H1 (cell line): ENCODE data around the gene ISX. TPM values are rescaled to one million over a fixed set of nuclear protein-coding genes. Genes with fewer than 3 reads are reported as not detected.

Experiments used
- CTCF ChIA-PET: fragments of 300-600 bp; sonication (Branson Sonifier 250); formaldehyde crosslinking; loops from one replicate; lab custom pipeline; 2021; ENCODE audit not compliant: partially characterized antibody; lab: Charles Lee
- POLR2A ChIA-PET: fragments of 300-600 bp; sonication (Branson Sonifier 250); formaldehyde crosslinking; loops from one replicate; lab custom pipeline; 2021; ENCODE audit warnings: inconsistent platforms; ENCODE audit not compliant: partially characterized antibody; lab: Charles Lee
- DNase-seq, 2 experiments: peaks; one replicate each; pipeline versions ENCODE4 v3.0.0 to v3.0.0-alpha.2; 2010 to 2022; ENCODE audit warnings: low spot score in 2 of 2, low read depth in 1 of 2, mixed read lengths in 1 of 2
- FAIRE-seq: peaks from 2 replicates; lab custom pipeline; 2011; peaks lifted over from hg19 to GRCh38; lab: Jason Lieb, UNC
- H2AFZ ChIP-seq: 2 replicates; pipeline ENCODE4 v1.8.1; 2012; ENCODE audit warnings: low read length, inconsistent platforms
- H2AK5ac ChIP-seq: 2 replicates; pipeline ENCODE4 v1.6.1; 2013; ENCODE audit warnings: low read depth, low read length
- H2BK120ac ChIP-seq: replicated peaks from 2 replicates; pipeline ENCODE3; 2013; ENCODE audit warnings: low read depth, low read length, inconsistent platforms
- H2BK12ac ChIP-seq: 2 replicates; pipeline ENCODE4 v1.6.1; 2013; ENCODE audit warnings: low read depth, low read length
- H2BK15ac ChIP-seq: 2 replicates; pipeline ENCODE4 v1.6.1; 2013; ENCODE audit warnings: low read length
- H2BK20ac ChIP-seq: 2 replicates; pipeline ENCODE4 v1.6.1; 2013; ENCODE audit warnings: low read length
- H2BK5ac ChIP-seq: 2 replicates; pipeline ENCODE4 v1.6.1; 2013; ENCODE audit warnings: low read depth, low read length
- H3K14ac ChIP-seq: 2 replicates; pipeline ENCODE4 v1.6.1; 2013; ENCODE audit warnings: inconsistent platforms; ENCODE audit not compliant: insufficient read length
- H3K18ac ChIP-seq: 2 replicates; pipeline ENCODE4 v1.6.1; 2013; ENCODE audit warnings: low read length; ENCODE audit errors: extremely low read depth
- H3K23ac ChIP-seq: 2 replicates; pipeline ENCODE4 v1.6.1; 2013; ENCODE audit warnings: inconsistent platforms; ENCODE audit not compliant: insufficient read length
- H3K23me2 ChIP-seq: 2 replicates; pipeline ENCODE4 v1.6.1; 2013; ENCODE audit warnings: low read depth, low read length
- H3K27ac ChIP-seq: 2 replicates; pipeline ENCODE4 v1.6.1; 2011; ENCODE audit warnings: low read depth, low read length, inconsistent platforms
- H3K27me3 ChIP-seq, 4 experiments: replicated peaks in 1 of 4; 1 replicate in 1 of 4; 2 replicates in 3 of 4; pipeline versions ENCODE4 v1.6.1 to v1.8.1; 2011 to 2013; ENCODE audit warnings: low read length in 3 of 4, mild to moderate bottlenecking in 3 of 4, inconsistent platforms in 2 of 4, mixed read lengths in 2 of 4, moderate library complexity in 1 of 4; ENCODE audit not compliant: control insufficient read depth in 3 of 4, insufficient read depth in 3 of 4; ENCODE audit errors: extremely low read depth in 1 of 4
- H3K36me3 ChIP-seq, 4 experiments: 2 replicates each; pipeline versions ENCODE4 v1.6.1 to v1.8.1; 2011 to 2013; ENCODE audit warnings: mild to moderate bottlenecking in 4 of 4, low read length in 3 of 4, moderate library complexity in 2 of 4, control low read depth in 1 of 4, inconsistent platforms in 1 of 4; ENCODE audit not compliant: insufficient read depth in 4 of 4, control insufficient read depth in 2 of 4
- H3K4ac ChIP-seq: replicated peaks from 2 replicates; pipeline ENCODE3; 2013; ENCODE audit warnings: low read length, low read depth, mixed read lengths, inconsistent platforms; ENCODE audit not compliant: insufficient read length
- H3K4me1 ChIP-seq, 4 experiments: replicated peaks in 1 of 4; 1 replicate in 1 of 4; 2 replicates in 3 of 4; pipeline versions ENCODE4 v1.6.1 to v1.8.1; 2011 to 2013; ENCODE audit warnings: low read length in 3 of 4, inconsistent platforms in 2 of 4, mixed read lengths in 1 of 4; ENCODE audit not compliant: insufficient read depth in 4 of 4, control insufficient read depth in 3 of 4
- H3K4me2 ChIP-seq, 2 experiments: 2 replicates each; pipeline versions ENCODE4 v1.6.1 to v1.8.1; 2011 to 2013; ENCODE audit warnings: low read depth in 2 of 2, low read length in 2 of 2, control low read depth in 1 of 2, inconsistent platforms in 1 of 2, mild to moderate bottlenecking in 1 of 2; ENCODE audit not compliant: insufficient read depth in 1 of 2
- H3K4me3 ChIP-seq, 4 experiments: fragments of 200-600, 300-600 bp in 1 of 4; sonication (generic), shearing (Covaris generic), sonication (Bioruptor Twin) in 1 of 4; 2 replicates each; pipeline versions ENCODE4 v1.5.1 to v1.8.1; 2011 to 2016; ENCODE audit warnings: low read length in 4 of 4, low read depth in 3 of 4, control low read depth in 2 of 4, inconsistent platforms in 2 of 4, mild to moderate bottlenecking in 2 of 4, mixed read lengths in 1 of 4, moderate library complexity in 1 of 4; ENCODE audit not compliant: insufficient read depth in 2 of 4; ENCODE audit errors: extremely low read depth in 1 of 4
- H3K56ac ChIP-seq: replicated peaks from 2 replicates; pipeline ENCODE3; 2013; ENCODE audit warnings: low read depth, mild to moderate bottlenecking, mixed read lengths, low read length, inconsistent platforms; ENCODE audit not compliant: insufficient read length
- H3K79me1 ChIP-seq: 2 replicates; pipeline ENCODE4 v1.6.1; 2013; ENCODE audit warnings: low read depth, low read length, control low read depth
- H3K79me2 ChIP-seq, 2 experiments: 2 replicates each; pipeline versions ENCODE4 v1.6.1 to v1.8.1; 2012 to 2013; ENCODE audit warnings: low read length in 2 of 2, mild to moderate bottlenecking in 2 of 2, inconsistent platforms in 1 of 2; ENCODE audit not compliant: insufficient read depth in 2 of 2, control insufficient read depth in 1 of 2
- H3K9ac ChIP-seq, 4 experiments: replicated peaks in 1 of 4; 1 replicate in 1 of 4; 2 replicates in 3 of 4; pipeline versions ENCODE4 v1.6.1 to v1.8.1; 2011 to 2013; ENCODE audit warnings: low read depth in 3 of 4, low read length in 3 of 4, control low read depth in 2 of 4, mild to moderate bottlenecking in 2 of 4, moderate library complexity in 2 of 4, inconsistent platforms in 1 of 4; ENCODE audit errors: extremely low read depth in 1 of 4
- H3K9me3 ChIP-seq, 2 experiments: 2 replicates each; pipeline versions ENCODE4 v1.6.1 to v1.8.1; 2012 to 2013; ENCODE audit warnings: mild to moderate bottlenecking in 2 of 2, moderate library complexity in 2 of 2, control low read depth in 1 of 2, inconsistent platforms in 1 of 2, low read depth in 1 of 2, low read length in 1 of 2, mixed read lengths in 1 of 2; ENCODE audit not compliant: insufficient read depth in 2 of 2
- H4K20me1 ChIP-seq, 2 experiments: replicated peaks in 1 of 2; 2 replicates each; pipeline versions ENCODE3 to v1.8.1; 2011 to 2013; ENCODE audit warnings: inconsistent platforms in 2 of 2, low read length in 2 of 2, mild to moderate bottlenecking in 1 of 2; ENCODE audit not compliant: insufficient read depth in 2 of 2, control insufficient read depth in 1 of 2
- H4K5ac ChIP-seq: 2 replicates; pipeline ENCODE4 v1.6.1; 2013; ENCODE audit warnings: low read length, low read depth, mixed read lengths, inconsistent platforms; ENCODE audit not compliant: insufficient read length
- H4K8ac ChIP-seq: 2 replicates; pipeline ENCODE4 v1.8.0; 2013; ENCODE audit warnings: mild to moderate bottlenecking, moderate library complexity, low read length, inconsistent platforms; ENCODE audit not compliant: insufficient read depth; ENCODE audit errors: extremely low read depth
- H4K91ac ChIP-seq: replicated peaks from 2 replicates; pipeline ENCODE3; 2013; ENCODE audit warnings: low read length, mixed read lengths, inconsistent platforms; ENCODE audit not compliant: insufficient read length
- BCL11A ChIP-seq, 2 experiments: IDR thresholded peaks; one replicate each; pipeline ENCODE4 v1.6.1; 2011; ENCODE audit warnings: low read depth in 2 of 2, low read length in 2 of 2, mild to moderate bottlenecking in 2 of 2
- CEBPB ChIP-seq: IDR thresholded peaks from 2 replicates; pipeline ENCODE4 v1.6.1; 2012; ENCODE audit warnings: low read depth, low read length
- GABPA ChIP-seq: IDR thresholded peaks from 2 replicates; pipeline ENCODE4 v1.6.1; 2011; ENCODE audit warnings: mild to moderate bottlenecking, low read length, moderate library complexity, borderline replicate concordance; ENCODE audit not compliant: insufficient read depth
- MAX ChIP-seq: IDR thresholded peaks from 2 replicates; pipeline ENCODE4 v1.6.1; 2012; ENCODE audit warnings: inconsistent platforms
- NRF1 ChIP-seq: IDR thresholded peaks from 2 replicates; pipeline ENCODE4 v1.6.1; 2011; ENCODE audit warnings: mild to moderate bottlenecking, low read depth, low read length, improper control_type of control experiment
- POU5F1 ChIP-seq: IDR thresholded peaks from 2 replicates; pipeline ENCODE4 v1.6.1; 2011; ENCODE audit warnings: low read depth, mild to moderate bottlenecking, low read length, moderate library complexity
- RBBP5 ChIP-seq: IDR thresholded peaks from 2 replicates; pipeline ENCODE4 v1.7.1; 2012; ENCODE audit warnings: low read depth, mild to moderate bottlenecking, inconsistent platforms, low read length, moderate library complexity, borderline replicate concordance
- SAP30 ChIP-seq: fragments of 300-600 bp; sonication (generic); IDR thresholded peaks from 2 replicates; pipeline ENCODE4 v1.7.1; 2012; ENCODE audit warnings: low read length, moderate library complexity, mild to moderate bottlenecking, inconsistent platforms; ENCODE audit not compliant: insufficient read depth, insufficient replicate concordance
- SUZ12 ChIP-seq: fragments of 200-600 bp; sonication (generic); IDR thresholded peaks from 2 replicates; pipeline ENCODE4 v1.6.1; 2012; ENCODE audit warnings: mild to moderate bottlenecking, inconsistent platforms, low read length, moderate library complexity, mixed read lengths
- WGBS, 2 experiments: shearing (Covaris generic) in 1 of 2; methylation state at CpG; one replicate each; pipeline versions ENCODE4 v1.1.6 to v1.1.7; 2013 to 2015; ENCODE audit warnings: low lambda C conversion rate in 2 of 2, mixed read lengths in 2 of 2, inconsistent platforms in 1 of 2, low coverage in 1 of 2, missing lambda C conversion rate in 1 of 2; ENCODE audit not compliant: insufficient replicate concordance in 2 of 2, insufficient coverage in 1 of 2, insufficient read length in 1 of 2; ENCODE audit errors: extremely low coverage in 1 of 2, missing lambda C conversion rate in 1 of 2; 5-methylcytosine and 5-hydroxymethylcytosine counted together
- polyA plus RNA-seq, 7 experiments: library from polyadenylated mRNA; depleted of rRNA in 3 of 7; stranded (reverse) in 5 of 7; unstranded in 2 of 7; fragments of >200 nt in 5 of 7; fragments of 200-250 nt in 2 of 7; gene quantifications; 1 replicate in 5 of 7; 2 replicates in 1 of 7; 4 replicates in 1 of 7; pipeline versions ENCODE4 v1.2.1 to v1.2.3, GENCODE V29; 2011 to 2013; ENCODE audit warnings: missing spikeins in 2 of 7, mixed read lengths in 2 of 7
- total RNA-seq: library from RNA; stranded (reverse); fragmentation: NEBNext Ultra II Directional; extraction: Animal tissue kit (Norgen Biotek cat#: 25700); gene quantifications from 2 replicates; pipeline ENCODE4 v1.2.1, GENCODE V29; 2021
- TF ChIP-seq, protein P1 (sequence below): IDR thresholded peaks from 2 replicates; pipeline ENCODE4 v1.6.1; 2012; ENCODE audit warnings: low read length, inconsistent platforms

ISX gene
- total and polyA plus RNA-seq, 2 of the 8 experiments (the other 6 are each of a cell fraction or from before 2014, with no cell fraction given): not detected

GRCh38 chr22:35133702-35134380 lies 67.9 kb downstream of the ISX start:
- peak overlapping the region; percentile 83 for H2BK15ac ChIP-seq
- H3K36me3 ChIP-seq: no peaks in the 10 kb centered on the region
- H4K8ac ChIP-seq: no peak overlapping the region
- no peak overlapping the region for H3K27ac ChIP-seq
- H2BK5ac ChIP-seq: peak overlapping the region; percentile 31; the same call in 1 of the 2 replicates
- H3K79me1 ChIP-seq: no peaks in the 10 kb centered on the region
- H3K9ac ChIP-seq: no peak overlapping the region
- peak overlapping the region; percentile 95 for H2BK20ac ChIP-seq
- no peaks in the 10 kb centered on the region for H3K79me2 ChIP-seq
- peak overlapping the region; percentile 65; the same call in 1 of the 2 replicates for H3K18ac ChIP-seq
- no peak overlapping the region for H4K5ac ChIP-seq
- no peaks in the 10 kb centered on the region for H3K27me3 ChIP-seq
- H3K4me1 ChIP-seq: peaks cover 7 to 20% (median 12%) of the 10 kb centered on the region in 4 experiments; a peak in 6 of 7 replicates
- WGBS, 2 experiments: 82% methylated on average over 13 of the region's 14 CpGs; no CpG with 5 or more reads in 1 of the 2 experiments
- H4K91ac ChIP-seq: peak overlapping the region; percentile 14
- H3K4me2 ChIP-seq: no peak overlapping the region
- no peak for TF ChIP-seq MAX
- TF ChIP-seq POU5F1: no peak
- TF ChIP-seq RBBP5: no peak
- no peak for TF ChIP-seq GABPA
- no peak for TF ChIP-seq CEBPB
- TF ChIP-seq BCL11A (IDR thresholded peaks at IDR 0.05; ENCODE audit: low read depth in 2 of 2, low read length in 2 of 2): no peak
- TF ChIP-seq, protein P1, sequence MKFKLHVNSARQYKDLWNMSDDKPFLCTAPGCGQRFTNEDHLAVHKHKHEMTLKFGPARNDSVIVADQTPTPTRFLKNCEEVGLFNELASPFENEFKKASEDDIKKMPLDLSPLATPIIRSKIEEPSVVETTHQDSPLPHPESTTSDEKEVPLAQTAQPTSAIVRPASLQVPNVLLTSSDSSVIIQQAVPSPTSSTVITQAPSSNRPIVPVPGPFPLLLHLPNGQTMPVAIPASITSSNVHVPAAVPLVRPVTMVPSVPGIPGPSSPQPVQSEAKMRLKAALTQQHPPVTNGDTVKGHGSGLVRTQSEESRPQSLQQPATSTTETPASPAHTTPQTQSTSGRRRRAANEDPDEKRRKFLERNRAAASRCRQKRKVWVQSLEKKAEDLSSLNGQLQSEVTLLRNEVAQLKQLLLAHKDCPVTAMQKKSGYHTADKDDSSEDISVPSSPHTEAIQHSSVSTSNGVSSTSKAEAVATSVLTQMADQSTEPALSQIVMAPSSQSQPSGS: no peak
- TF ChIP-seq SAP30: no peak
- no peak for TF ChIP-seq SUZ12
- TF ChIP-seq NRF1: no peak
- ChIA-PET CTCF (interaction anchor here (0.8 to 1.3 kb wide), 3 partner anchors 17 to 292 kb away, joined by 3 to 6 read pairs (median 3); no protein-coding TSS in a partner anchor), POLR2A (interaction anchor here (1.3 kb wide), 1 partner anchor 12 kb away, joined by 4 read pairs; no protein-coding TSS in a partner anchor)
- no peak overlapping the region for H3K14ac ChIP-seq
- H4K20me1 ChIP-seq: no peaks in the 10 kb centered on the region
- no peak overlapping the region for H3K23ac ChIP-seq
- no peak overlapping the region for H2AFZ ChIP-seq
- no peak overlapping the region for H3K4ac ChIP-seq
- H2BK12ac ChIP-seq: peak overlapping the region; percentile 30; the same call in 1 of the 2 replicates
- no peaks in the 10 kb centered on the region for H3K23me2 ChIP-seq
- no peak overlapping the region for H2AK5ac ChIP-seq
- FAIRE-seq: no peak
- no peak overlapping the region for H3K4me3 ChIP-seq
- no peak for DNase-seq
- H3K9me3 ChIP-seq: no peaks in the 10 kb centered on the region
- no peak overlapping the region for H2BK120ac ChIP-seq
- no peak overlapping the region for H3K56ac ChIP-seq
